GM18909 (cell line): ENCODE results near the gene MT1E.
"Not testable (repeated sequence)": the region's sequence is repeated elsewhere in the genome, so short reads cannot be mapped to it uniquely, and the experiment has no call there.

Source experiments
- ATAC-seq: cut with Tn5 transposase; IDR thresholded peaks from one replicate; pipeline ENCODE4 v1.9.1; 2021; ENCODE audit warnings: mild to moderate bottlenecking; ENCODE audit not compliant: unreplicated experiment, poor library complexity

MT1E gene

GRCh38 chr16:56643080-56643778 lies 17.6 kb downstream of the MT1E start:
- ATAC-seq, result peak; percentile 74

- ATAC-seq, result no peak
These were observed 18.3 kb downstream of the MT1E start for GRCh38 chr16:56643833-56644232.

GRCh38 chr16:56645311-56645710 lies 19.7 kb downstream of the MT1E start:
- no peak for ATAC-seq

GRCh38 chr16:56645838-56646237 lies 20.3 kb downstream of the MT1E start:
- ATAC-seq, result no peak

GRCh38 chr16:56647641-56648431 lies 22.3 kb downstream of the MT1E start:
- ATAC-seq, result no peak

- no peak for ATAC-seq
These were observed 23.7 kb downstream of the MT1E start for GRCh38 chr16:56649271-56649670.

GRCh38 chr16:56649820-56650219 lies 24.2 kb downstream of the MT1E start:
- no peak for ATAC-seq

GRCh38 chr16:56651586-56651985 lies 26.0 kb downstream of the MT1E start, which contains the start of gene MT1B:
TSS of gene MT1B (plus strand) at chr16:56651886. CDS start at chr16:56651954, 68 bp downstream.
- ATAC-seq, result no peak

GRCh38 chr16:56652600-56652999 lies 27.0 kb downstream of the MT1E start:
- ATAC-seq, result no peak

GRCh38 chr16:56653218-56653617 lies 27.6 kb downstream of the MT1E start:
- ATAC-seq, result no peak

- no peak for ATAC-seq
These were observed 32.2 kb downstream of the MT1E start, which contains the start of gene MT1F for GRCh38 chr16:56657555-56658326. TSS of gene MT1F (plus strand) at chr16:56657959. CDS start at chr16:56658059, 100 bp downstream.

GRCh38 chr16:56658327-56658875 lies 32.8 kb downstream of the MT1E start:
- ATAC-seq, result no peak

GRCh38 chr16:56662357-56663354 lies 37.1 kb downstream of the MT1E start:
- ATAC-seq, result no peak

- ATAC-seq, result no peak
These were observed 38.9 kb downstream of the MT1E start for GRCh38 chr16:56664506-56664905.

GRCh38 chr16:56665286-56666261 lies 40.0 kb downstream of the MT1E start:
- ATAC-seq, result not testable (repeated sequence)

- ATAC-seq, result no peak
These were observed 42.3 kb downstream of the MT1E start, which contains the start of gene MT1G for GRCh38 chr16:56667581-56668571. TSS of gene MT1G (minus strand) at chr16:56668065. CDS start at chr16:56667993, 72 bp downstream.
